ENCODE results near the gene SDR9C7. TPM values are rescaled to one million over a fixed set of nuclear protein-coding genes. Genes with fewer than 3 reads are reported as not detected.
"Not testable (repeated sequence)": the region's sequence is repeated elsewhere in the genome, so short reads cannot be mapped to it uniquely, and the experiment has no call there.

The SDR9C7 gene
- total and polyA plus RNA-seq, 2 experiments from 2014 or later = not detected

- H3K4me2 ChIP-seq; H3K4me1 ChIP-seq (ENCODE audit: insufficient read depth); H4K20me1 ChIP-seq (ENCODE audit: insufficient read depth, poor library complexity, severe bottlenecking); H2AFZ ChIP-seq; H3K9me3 ChIP-seq (ENCODE audit: low read depth); H3K36me3 ChIP-seq (replicated peaks; ENCODE audit: insufficient read depth, low read depth); H3K4me3 ChIP-seq; H3K79me2 ChIP-seq; H3K27ac ChIP-seq; H3K27me3 ChIP-seq; H3K9me2 ChIP-seq (replicated peaks; ENCODE audit: insufficient read depth); DNase-seq (ENCODE audit: low spot score): not testable (repeated sequence)
- 95% methylated on average over 15 of the region's 15 CpGs for WGBS (ENCODE audit: low lambda C conversion rate, missing lambda C conversion rate)
Observed at GRCh38 chr12:56965997-56966642, 31.9 kb upstream of the SDR9C7 start.

- H3K79me2 ChIP-seq; H3K36me3 ChIP-seq (replicated peaks; ENCODE audit: insufficient read depth, low read depth); H3K4me3 ChIP-seq; H2AFZ ChIP-seq; H3K27ac ChIP-seq; H3K4me1 ChIP-seq (ENCODE audit: insufficient read depth); H3K9me2 ChIP-seq (replicated peaks; ENCODE audit: insufficient read depth); H4K20me1 ChIP-seq (ENCODE audit: insufficient read depth, poor library complexity, severe bottlenecking); H3K4me2 ChIP-seq; H3K9me3 ChIP-seq (ENCODE audit: low read depth); DNase-seq (ENCODE audit: low spot score); H3K27me3 ChIP-seq: not testable (repeated sequence)
- WGBS (ENCODE audit: low lambda C conversion rate, missing lambda C conversion rate) = 100% methylated on average over 3 of the region's 4 CpGs
Observed at GRCh38 chr12:56965124-56965523, 30.9 kb upstream of the SDR9C7 start.

GRCh38 chr12:56963557-56963956 lies 29.3 kb upstream of the SDR9C7 start:
- H3K27me3 ChIP-seq; H3K79me2 ChIP-seq; H2AFZ ChIP-seq; H3K36me3 ChIP-seq (replicated peaks; ENCODE audit: insufficient read depth, low read depth); H3K9me3 ChIP-seq (ENCODE audit: low read depth); H3K27ac ChIP-seq; H4K20me1 ChIP-seq (ENCODE audit: insufficient read depth, poor library complexity, severe bottlenecking); DNase-seq (ENCODE audit: low spot score); H3K4me2 ChIP-seq; H3K4me3 ChIP-seq; H3K9me2 ChIP-seq (replicated peaks; ENCODE audit: insufficient read depth); H3K4me1 ChIP-seq (ENCODE audit: insufficient read depth): not testable (repeated sequence)
- no CpG with 5 or more reads among the region's 27 CpGs for WGBS (ENCODE audit: low lambda C conversion rate, missing lambda C conversion rate)

GRCh38 chr12:56962247-56962646 lies 28.0 kb upstream of the SDR9C7 start:
- not testable (repeated sequence) for H4K20me1 ChIP-seq (ENCODE audit: insufficient read depth, poor library complexity, severe bottlenecking); H3K9me2 ChIP-seq (replicated peaks; ENCODE audit: insufficient read depth); H3K4me2 ChIP-seq; H2AFZ ChIP-seq; H3K27ac ChIP-seq; H3K36me3 ChIP-seq (replicated peaks; ENCODE audit: insufficient read depth, low read depth); H3K9me3 ChIP-seq (ENCODE audit: low read depth); H3K4me1 ChIP-seq (ENCODE audit: insufficient read depth); H3K4me3 ChIP-seq; DNase-seq (ENCODE audit: low spot score); H3K79me2 ChIP-seq; H3K27me3 ChIP-seq
- WGBS (ENCODE audit: low lambda C conversion rate, missing lambda C conversion rate) = 74% methylated on average over 4 of the region's 4 CpGs

GRCh38 chr12:56958422-56958821 lies 24.2 kb upstream of the SDR9C7 start:
- H2AFZ ChIP-seq = no peak overlapping the region
- peaks cover 9% of the 10 kb centered on the region for H3K4me1 ChIP-seq (ENCODE audit: insufficient read depth)
- no peak for TF ChIP-seq EZH2phosphoT487 (IDR thresholded peaks at IDR 0.05; ENCODE audit: low read depth, severe bottlenecking, unreplicated experiment)
- no peak for TF ChIP-seq CTCF (IDR thresholded peaks at IDR 0.05; ENCODE audit: poor library complexity)
- TF ChIP-seq EZH2 (IDR thresholded peaks at IDR 0.05; ENCODE audit: borderline replicate concordance) = no peak
- 75% methylated on average over 2 of the region's 2 CpGs for WGBS (ENCODE audit: low lambda C conversion rate, missing lambda C conversion rate)
- no peaks in the 10 kb centered on the region for H3K36me3 ChIP-seq (replicated peaks; ENCODE audit: insufficient read depth, low read depth)
- H3K9me2 ChIP-seq (replicated peaks; ENCODE audit: insufficient read depth) = no peaks in the 10 kb centered on the region
- H3K4me3 ChIP-seq = no peak overlapping the region
- H3K27ac ChIP-seq = no peak overlapping the region
- no peaks in the 10 kb centered on the region for H4K20me1 ChIP-seq (ENCODE audit: insufficient read depth, poor library complexity, severe bottlenecking)
- no peaks in the 10 kb centered on the region for H3K79me2 ChIP-seq
- H3K9me3 ChIP-seq (ENCODE audit: low read depth) = no peaks in the 10 kb centered on the region
- H3K4me2 ChIP-seq = no peak overlapping the region
- no peak for DNase-seq (ENCODE audit: low spot score)
- H3K27me3 ChIP-seq = no peaks in the 10 kb centered on the region

Data from hepatocyte (in vitro differentiated cells).